VCaP (cell line): Measurements from ENCODE around the gene NCF2.
"Not testable (repeated sequence)": the region's sequence is repeated elsewhere in the genome, so short reads cannot be mapped to it uniquely, and the experiment has no call there.

Source experiments
- H3K27ac ChIP-seq: fragments of 450-650 bp; 2 replicates; pipeline ENCODE4 v1.5.1; 2017
- TF ChIP-seq, protein P1 (sequence below): fragments of 450-650 bp; conservative IDR thresholded peaks from 2 replicates; pipeline ENCODE4 v1.5.1; 2017; ENCODE audit warnings: mild to moderate bottlenecking, moderate library complexity

The NCF2 gene

DNA sequence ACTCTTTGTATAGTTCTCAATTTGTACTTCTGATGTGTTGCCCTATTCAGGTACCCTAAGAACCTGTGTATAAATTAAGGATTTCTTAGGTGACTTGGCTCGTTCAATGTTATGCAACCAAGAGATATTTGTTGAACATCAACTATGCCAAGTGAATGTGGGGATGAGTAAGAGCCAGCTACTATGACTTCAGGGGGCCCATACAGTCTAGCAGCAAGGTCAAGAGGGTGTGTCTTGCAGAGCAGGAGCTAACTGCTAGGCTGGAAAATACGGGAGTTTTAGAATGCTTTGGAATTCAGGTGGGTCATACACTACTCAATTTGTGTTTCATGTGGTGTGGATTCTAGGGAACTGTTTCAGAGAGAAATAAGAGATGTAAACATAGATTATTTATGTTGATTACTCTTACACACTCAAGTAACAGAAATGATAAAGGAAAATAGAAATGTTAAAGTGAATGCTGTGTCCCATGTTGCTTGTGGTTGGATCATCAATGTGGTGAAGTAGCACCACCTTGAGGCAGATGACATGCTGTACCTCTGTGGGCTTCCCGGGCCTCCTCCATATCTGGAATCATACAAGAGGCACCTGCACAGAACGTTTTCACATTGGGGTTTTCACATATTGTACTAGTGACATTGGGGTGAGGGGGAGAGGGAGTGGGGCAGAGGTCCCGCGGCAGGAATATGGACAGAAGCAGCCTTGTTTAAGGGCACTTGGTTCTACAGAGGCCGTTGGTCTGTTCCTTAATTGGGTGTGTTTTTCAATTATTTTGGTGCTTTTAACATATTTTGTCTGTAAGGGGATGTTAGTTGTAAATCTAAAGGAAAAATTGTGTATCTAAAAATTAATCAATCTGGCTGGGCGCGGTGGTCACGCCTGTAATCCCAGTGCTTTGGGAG lies 32.9 kb upstream of the NCF2 start:
- H3K27ac ChIP-seq = no peak overlapping the region; the same call in 1 of the 2 replicates
- TF ChIP-seq, protein P1, sequence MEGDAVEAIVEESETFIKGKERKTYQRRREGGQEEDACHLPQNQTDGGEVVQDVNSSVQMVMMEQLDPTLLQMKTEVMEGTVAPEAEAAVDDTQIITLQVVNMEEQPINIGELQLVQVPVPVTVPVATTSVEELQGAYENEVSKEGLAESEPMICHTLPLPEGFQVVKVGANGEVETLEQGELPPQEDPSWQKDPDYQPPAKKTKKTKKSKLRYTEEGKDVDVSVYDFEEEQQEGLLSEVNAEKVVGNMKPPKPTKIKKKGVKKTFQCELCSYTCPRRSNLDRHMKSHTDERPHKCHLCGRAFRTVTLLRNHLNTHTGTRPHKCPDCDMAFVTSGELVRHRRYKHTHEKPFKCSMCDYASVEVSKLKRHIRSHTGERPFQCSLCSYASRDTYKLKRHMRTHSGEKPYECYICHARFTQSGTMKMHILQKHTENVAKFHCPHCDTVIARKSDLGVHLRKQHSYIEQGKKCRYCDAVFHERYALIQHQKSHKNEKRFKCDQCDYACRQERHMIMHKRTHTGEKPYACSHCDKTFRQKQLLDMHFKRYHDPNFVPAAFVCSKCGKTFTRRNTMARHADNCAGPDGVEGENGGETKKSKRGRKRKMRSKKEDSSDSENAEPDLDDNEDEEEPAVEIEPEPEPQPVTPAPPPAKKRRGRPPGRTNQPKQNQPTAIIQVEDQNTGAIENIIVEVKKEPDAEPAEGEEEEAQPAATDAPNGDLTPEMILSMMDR = peak; percentile 89

DNA sequence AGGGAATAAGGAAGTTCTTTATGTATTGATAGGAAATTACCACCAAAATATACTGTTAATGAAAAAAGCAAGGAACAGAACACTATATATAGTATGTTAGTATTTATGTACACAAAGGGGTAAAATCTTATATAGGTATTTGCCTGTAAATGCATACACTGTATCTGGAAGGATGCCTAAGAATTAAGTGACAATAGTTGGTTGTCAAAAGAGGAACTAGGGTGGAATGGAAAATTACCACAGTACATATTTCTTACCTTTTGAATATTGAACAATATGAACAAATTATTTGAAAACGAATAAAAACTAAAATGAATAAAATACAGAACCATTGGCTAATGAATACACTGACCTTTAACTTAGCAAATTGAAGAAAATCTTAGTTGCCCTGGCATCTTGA lies 31.8 kb upstream of the NCF2 start:
- TF ChIP-seq, protein P1 = no peak
- no peak overlapping the region for H3K27ac ChIP-seq

DNA sequence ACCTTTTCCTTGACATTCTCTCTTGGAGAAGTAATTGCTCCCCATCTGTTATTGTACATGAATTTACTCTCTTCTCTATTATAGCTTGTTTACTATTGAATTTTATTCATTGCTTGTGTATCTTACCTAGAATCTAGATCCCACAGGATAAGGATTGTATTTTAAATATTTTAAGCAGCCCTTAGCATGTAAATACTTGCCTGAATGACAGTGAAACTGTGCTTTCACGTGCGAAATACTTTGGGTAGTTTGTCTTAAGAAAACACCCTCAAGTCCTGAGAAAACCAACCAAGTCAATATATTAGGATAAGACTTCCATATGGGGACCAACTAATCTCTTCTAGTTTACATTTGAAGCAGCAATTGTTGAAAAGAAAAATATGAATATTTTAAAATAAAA lies 30.1 kb upstream of the NCF2 start:
- H3K27ac ChIP-seq = no peak overlapping the region
- TF ChIP-seq, protein P1 = no peak

DNA sequence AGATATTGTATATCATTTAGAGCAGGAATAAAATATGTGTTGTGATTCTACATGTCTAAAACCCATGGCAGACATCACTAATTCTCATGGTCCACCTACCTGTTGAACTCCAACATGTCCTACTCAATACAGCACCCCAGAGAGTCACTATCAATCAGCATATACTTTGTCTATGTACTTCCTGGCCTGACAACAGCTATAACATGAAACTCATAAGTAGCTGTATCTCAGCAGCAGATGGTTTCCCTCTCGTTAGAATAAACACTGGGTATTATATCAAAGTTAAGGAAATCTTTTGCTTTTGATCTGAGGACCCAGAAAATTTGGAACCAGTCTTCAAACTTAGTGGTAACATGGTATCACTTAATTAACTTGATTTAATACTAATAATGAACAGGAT lies 29.5 kb upstream of the NCF2 start:
- TF ChIP-seq, protein P1 = no peak
- no peak overlapping the region for H3K27ac ChIP-seq

DNA sequence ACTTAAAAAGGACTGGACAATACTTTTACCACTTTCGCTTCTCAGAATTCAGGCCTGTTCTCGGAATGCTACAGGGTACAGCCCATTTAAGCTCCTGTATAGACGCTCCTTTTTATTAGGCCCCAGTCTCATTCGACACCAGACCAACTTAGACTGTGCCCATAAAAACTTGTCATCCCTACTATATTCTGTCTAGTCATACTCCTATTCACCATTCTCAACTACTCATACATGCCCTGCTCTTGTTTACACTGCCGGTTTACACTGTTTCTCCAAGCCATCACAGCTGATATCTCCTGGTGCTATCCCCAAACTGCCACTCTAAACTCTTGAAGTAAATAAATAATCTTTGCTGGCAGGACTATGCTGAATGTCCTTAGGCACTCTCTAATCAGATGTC lies 27.9 kb upstream of the NCF2 start:
- not testable (repeated sequence) for H3K27ac ChIP-seq

DNA sequence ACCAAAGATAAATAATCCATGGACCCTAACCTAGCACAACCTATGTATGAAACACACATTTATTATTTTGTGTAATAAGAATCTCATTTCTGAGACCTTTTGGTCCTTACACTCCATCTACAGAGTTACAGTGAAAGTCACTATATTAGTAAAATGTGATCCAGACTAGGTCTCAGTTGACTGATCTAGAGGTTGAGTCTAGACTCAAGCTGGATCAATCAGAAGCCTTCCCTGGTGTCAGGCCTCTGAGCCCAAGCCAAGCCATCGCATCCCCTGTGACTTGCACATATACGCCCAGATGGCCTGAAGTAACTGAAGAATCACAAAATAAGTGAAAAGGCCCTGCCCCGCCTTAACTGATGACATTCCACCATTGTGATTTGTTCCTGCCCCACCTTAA lies 22.7 kb upstream of the NCF2 start:
- H3K27ac ChIP-seq = not testable (repeated sequence)

DNA sequence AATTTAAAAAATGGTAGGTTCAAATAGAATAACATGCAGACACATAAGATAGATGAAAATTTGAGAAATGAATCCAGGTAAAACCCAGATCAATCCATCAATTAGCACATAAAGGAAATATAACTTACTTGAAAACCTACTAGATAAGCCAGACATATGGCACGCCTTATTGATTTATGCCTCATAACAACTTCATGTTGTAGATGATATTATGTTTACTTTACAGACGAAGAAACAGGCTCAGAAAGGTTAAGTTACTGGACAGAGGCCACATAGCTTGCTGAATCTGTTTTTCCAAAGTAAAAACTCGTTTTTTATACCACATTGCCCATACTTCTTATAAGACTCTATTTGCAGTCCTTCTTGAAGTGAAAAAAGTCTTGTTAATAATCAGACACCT lies 22.1 kb upstream of the NCF2 start:
- no peak overlapping the region for H3K27ac ChIP-seq
- TF ChIP-seq, protein P1 = no peak

DNA sequence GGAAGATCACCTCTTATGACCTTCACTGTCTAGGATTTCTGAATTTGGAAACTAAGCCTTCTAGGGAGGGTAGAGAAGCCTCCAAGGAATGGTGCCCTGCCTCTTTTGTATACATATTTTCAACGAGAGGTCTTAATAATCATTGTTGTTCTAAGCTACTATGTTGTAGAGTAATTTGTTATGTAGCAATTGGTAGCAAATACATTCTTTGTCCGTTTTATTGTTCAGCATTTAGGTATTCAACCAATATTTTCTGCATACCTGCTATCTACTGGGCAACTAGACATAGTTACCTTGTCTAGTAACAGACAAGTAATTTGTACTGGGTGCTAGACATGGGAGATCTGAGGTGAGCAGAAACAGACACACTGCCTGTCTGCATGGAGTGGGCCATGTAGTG lies 20.8 kb upstream of the NCF2 start:
- TF ChIP-seq, protein P1 = no peak
- no peak overlapping the region for H3K27ac ChIP-seq
